Tibial artery (tissue), 4 donors: ENCODE measurements around the gene EML6.
"Not testable (repeated sequence)": the region's sequence is repeated elsewhere in the genome, so short reads cannot be mapped to it uniquely, and the experiment has no call there.

Experiments
- DNase-seq, 2 donors: peaks; one replicate each; pipeline ENCODE4 v3.0.0-alpha.2; 2019
- H3K27ac ChIP-seq, 2 donors: fragments of 200-600 bp; sonication (generic) in 1 of 2; 1 replicate in 1 of 2; 2 replicates in 1 of 2; pipeline ENCODE4 v1.5.1; 2018 to 2019; ENCODE audit warnings: mild to moderate bottlenecking in 1 of 2
- H3K27me3 ChIP-seq, 2 donors: fragments of 200-600 bp; sonication (generic) in 1 of 2; one replicate each; pipeline versions ENCODE4 v1.5.1 to v1.6.0; 2016 to 2019
- H3K36me3 ChIP-seq, 3 donors: fragments of 200-600 bp; sonication (generic) in 2 of 3; one replicate each; pipeline ENCODE4 v1.5.1; 2016 to 2019; ENCODE audit warnings: mild to moderate bottlenecking in 2 of 3
- H3K4me1 ChIP-seq, 4 donors: fragments of 200-600 bp; sonication (generic) in 2 of 4; 1 replicate in 3 of 4; 2 replicates in 1 of 4; pipeline ENCODE4 v1.5.1; 2016 to 2019
- H3K4me3 ChIP-seq, 2 donors: fragments of 200-600 bp; sonication (generic) in 1 of 2; 1 replicate in 1 of 2; 2 replicates in 1 of 2; pipeline ENCODE4 v1.5.1; 2018 to 2019; ENCODE audit warnings: mild to moderate bottlenecking in 2 of 2
- H3K9me3 ChIP-seq, 3 donors: fragments of 200-600 bp; sonication (generic) in 1 of 3; one replicate each; pipeline ENCODE4 v1.5.1; 2016 to 2019
- intact Hi-C: fragments of 100-400 bp; cut with DNase I; formaldehyde crosslinking; loops from one replicate; pipeline ENCODE4 v1.15.0; 2023; ENCODE audit warnings: low total_unique reads
- TF ChIP-seq, protein P1 (sequence below), 2 experiments: fragments of 200-600 bp in 1 of 2; fragments of 450-650 bp in 1 of 2; IDR thresholded peaks; one replicate each; pipeline ENCODE4 v1.5.1; 2017 to 2019; ENCODE audit warnings: antibody characterized with exemption in 2 of 2, mild to moderate bottlenecking in 1 of 2, moderate library complexity in 1 of 2

Gene EML6

DNA sequence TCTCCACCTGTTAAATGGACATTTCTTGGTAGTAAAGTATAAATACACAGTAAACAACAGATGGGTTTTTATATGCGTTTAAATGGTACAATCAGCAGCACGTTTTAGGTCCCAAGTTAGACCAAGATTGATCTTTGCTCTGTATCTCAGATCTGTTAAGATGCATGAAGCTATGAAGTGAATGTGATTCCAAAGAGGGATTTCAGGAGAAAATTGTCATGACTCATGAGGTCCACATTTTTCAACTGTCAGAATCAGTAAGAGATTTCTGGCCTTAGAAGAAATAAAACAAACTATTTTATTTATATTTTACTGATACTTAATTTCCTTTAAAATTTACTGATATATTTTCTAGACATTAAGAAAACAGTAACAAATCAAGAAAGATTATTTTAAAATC, 142.7 kb downstream of the EML6 start:
- H3K9me3 ChIP-seq = no peaks in the 10 kb centered on the region
- no peaks in the 10 kb centered on the region for H3K36me3 ChIP-seq
- intact Hi-C loops = no loop called here
- TF ChIP-seq, protein P1, sequence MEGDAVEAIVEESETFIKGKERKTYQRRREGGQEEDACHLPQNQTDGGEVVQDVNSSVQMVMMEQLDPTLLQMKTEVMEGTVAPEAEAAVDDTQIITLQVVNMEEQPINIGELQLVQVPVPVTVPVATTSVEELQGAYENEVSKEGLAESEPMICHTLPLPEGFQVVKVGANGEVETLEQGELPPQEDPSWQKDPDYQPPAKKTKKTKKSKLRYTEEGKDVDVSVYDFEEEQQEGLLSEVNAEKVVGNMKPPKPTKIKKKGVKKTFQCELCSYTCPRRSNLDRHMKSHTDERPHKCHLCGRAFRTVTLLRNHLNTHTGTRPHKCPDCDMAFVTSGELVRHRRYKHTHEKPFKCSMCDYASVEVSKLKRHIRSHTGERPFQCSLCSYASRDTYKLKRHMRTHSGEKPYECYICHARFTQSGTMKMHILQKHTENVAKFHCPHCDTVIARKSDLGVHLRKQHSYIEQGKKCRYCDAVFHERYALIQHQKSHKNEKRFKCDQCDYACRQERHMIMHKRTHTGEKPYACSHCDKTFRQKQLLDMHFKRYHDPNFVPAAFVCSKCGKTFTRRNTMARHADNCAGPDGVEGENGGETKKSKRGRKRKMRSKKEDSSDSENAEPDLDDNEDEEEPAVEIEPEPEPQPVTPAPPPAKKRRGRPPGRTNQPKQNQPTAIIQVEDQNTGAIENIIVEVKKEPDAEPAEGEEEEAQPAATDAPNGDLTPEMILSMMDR (IDR thresholded peaks at IDR 0.05) = no peak
- no peak overlapping the region for H3K4me3 ChIP-seq
- no peak for DNase-seq
- no peak overlapping the region for H3K27ac ChIP-seq
- no peaks in the 10 kb centered on the region for H3K4me1 ChIP-seq
- H3K27me3 ChIP-seq = no peaks in the 10 kb centered on the region

DNA sequence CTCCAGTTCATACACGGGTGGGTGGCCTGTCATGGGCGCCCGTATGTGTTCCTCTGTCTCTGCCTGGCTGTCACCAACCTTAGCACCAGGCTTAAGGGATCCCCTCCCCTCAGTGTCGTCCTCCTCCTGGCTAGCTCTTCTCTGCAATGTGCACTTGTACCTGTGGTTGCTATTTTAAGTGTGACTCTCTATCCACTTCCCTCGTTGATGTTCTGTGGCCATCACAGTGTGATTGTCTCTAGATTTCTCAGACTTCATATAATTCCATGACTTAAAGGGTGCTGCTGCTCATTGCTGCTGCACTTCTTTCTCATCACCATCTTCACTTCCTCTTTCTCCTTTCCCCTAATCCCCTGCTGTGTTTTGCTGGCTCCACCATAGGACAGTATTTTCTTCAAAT, 143.4 kb downstream of the EML6 start:
- Histone ChIP-seq H3K27me3 (no peaks in the 10 kb centered on the region), H3K9me3 (no peaks in the 10 kb centered on the region), H3K4me1 (no peaks in the 10 kb centered on the region), H3K36me3 (no peaks in the 10 kb centered on the region), H3K27ac (no peak overlapping the region), H3K4me3 (no peak overlapping the region)
- no peak for DNase-seq
- intact Hi-C loops = no loop called here
- TF ChIP-seq, protein P1 (IDR thresholded peaks at IDR 0.05) = no peak

DNA sequence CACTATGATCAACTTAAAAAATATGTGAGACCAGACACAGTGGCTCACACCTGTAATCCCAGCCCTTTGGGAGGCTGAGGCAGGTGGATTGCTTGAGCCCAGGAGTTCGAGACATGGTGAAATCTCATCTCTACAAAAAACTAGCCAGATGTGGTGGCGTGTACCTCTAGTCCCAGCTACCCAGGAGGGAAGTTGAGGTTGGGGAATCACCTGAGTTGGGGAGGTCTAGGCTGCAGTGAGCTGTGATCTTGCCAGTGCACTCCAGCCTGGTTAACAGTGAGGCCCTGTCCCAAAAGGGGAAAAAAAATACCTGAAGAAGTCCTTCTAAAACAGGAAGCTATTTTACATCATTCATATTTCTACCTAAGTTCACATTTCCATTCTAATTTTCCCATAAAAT, 144.0 kb downstream of the EML6 start:
- no peaks in the 10 kb centered on the region for H3K36me3 ChIP-seq
- no peak overlapping the region for H3K4me3 ChIP-seq
- H3K27me3 ChIP-seq = no peaks in the 10 kb centered on the region
- no peak for DNase-seq
- H3K4me1 ChIP-seq = no peaks in the 10 kb centered on the region
- no peak overlapping the region for H3K27ac ChIP-seq
- intact Hi-C loops = no loop called here
- TF ChIP-seq, protein P1 (IDR thresholded peaks at IDR 0.05) = no peak
- H3K9me3 ChIP-seq = no peaks in the 10 kb centered on the region

DNA sequence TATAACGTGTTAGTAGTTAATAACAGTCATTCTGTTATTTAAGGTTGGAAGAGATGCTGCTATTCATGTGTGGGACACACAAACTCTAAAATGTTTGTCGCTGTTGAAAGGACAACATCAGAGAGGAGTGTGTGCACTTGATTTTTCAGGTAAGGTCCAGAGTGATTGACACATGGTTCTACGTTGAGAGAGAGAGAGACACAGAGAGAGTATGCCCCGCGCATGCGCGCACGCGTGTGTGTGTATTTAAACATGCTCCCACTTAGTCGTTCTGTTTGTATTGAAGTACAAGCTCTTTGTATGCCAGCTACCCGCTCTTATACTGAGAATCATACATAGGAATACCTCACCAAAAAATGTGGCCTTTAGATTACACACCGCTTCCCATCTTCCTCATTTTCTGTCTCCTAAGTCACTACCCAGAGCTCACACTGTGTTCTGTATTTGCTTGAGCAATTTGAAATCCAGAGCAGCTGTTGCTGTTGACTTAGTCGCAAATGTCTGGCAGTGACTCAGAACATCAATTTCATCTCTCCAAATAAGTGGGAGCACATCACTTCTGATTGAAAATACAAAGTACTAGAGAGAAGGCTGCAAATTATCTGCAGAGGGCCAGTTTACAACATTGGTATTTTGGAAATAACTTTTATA, 148.1 kb downstream of the EML6 start:
- H3K4me1 ChIP-seq = no peaks in the 10 kb centered on the region
- DNase-seq = no peak
- TF ChIP-seq, protein P1 (IDR thresholded peaks at IDR 0.05) = no peak
- H3K9me3 ChIP-seq = no peaks in the 10 kb centered on the region
- no peaks in the 10 kb centered on the region for H3K36me3 ChIP-seq
- no peaks in the 10 kb centered on the region for H3K27me3 ChIP-seq
- no peak overlapping the region for H3K27ac ChIP-seq
- intact Hi-C loops = no loop called here
- no peak overlapping the region for H3K4me3 ChIP-seq

DNA sequence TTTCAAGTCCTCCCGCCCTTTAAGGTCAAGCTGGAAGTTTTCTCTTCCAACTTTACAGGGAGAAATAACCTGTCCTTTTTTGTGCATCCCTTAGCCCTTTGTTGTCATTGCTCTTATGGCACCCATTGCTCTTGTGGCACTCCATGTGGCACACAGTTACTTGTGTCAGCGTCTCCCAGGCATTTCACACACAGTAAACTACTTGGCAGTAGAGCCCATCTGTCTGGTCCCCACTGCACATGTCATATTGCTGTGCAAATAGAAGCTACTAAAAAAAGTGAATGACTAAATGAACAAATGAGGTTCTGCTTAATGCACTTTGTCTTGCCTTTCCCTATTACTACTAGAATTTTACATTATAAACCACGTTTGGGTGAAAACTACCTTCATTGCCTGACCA, 149.3 kb downstream of the EML6 start:
- Histone ChIP-seq H3K4me3 (no peak overlapping the region), H3K27ac (no peak overlapping the region)

DNA sequence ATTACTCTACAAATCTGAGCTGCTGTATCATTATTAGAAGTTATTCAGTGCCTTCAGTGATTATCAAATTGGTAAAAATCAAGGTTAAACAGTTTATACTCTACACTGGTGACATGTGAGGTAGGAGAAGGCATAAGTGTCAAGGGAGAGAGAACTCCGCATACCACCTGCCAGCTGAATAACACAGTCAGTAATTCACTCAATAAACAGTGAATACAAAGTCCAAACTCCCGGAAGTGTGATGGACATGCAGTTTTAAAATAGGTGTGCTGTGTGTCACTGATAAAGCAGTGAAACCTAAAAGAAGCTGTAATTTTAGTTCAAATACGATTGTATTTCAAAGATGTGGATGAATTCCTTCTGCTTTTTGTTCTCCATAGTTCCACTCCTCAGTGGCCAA, 149.8 kb downstream of the EML6 start:
- H3K27me3 ChIP-seq, H3K4me1 ChIP-seq, H3K36me3 ChIP-seq, DNase-seq, H3K27ac ChIP-seq, H3K4me3 ChIP-seq, intact Hi-C loops, H3K9me3 ChIP-seq: not testable (repeated sequence)

More for the DNA sequence above, 149.3 kb downstream of the EML6 start:
- TF ChIP-seq, protein P1 (IDR thresholded peaks at IDR 0.05) = no peak
- Histone ChIP-seq H3K27me3 (no peaks in the 10 kb centered on the region), H3K4me1 (no peaks in the 10 kb centered on the region), H3K9me3 (no peaks in the 10 kb centered on the region), H3K36me3 (no peaks in the 10 kb centered on the region)
- intact Hi-C loops = no loop called here
- no peak for DNase-seq
